Measurements from ENCODE around the gene KRTAP1-3. TPM values are rescaled to one million over a fixed set of nuclear protein-coding genes. Genes with fewer than 3 reads are reported as not detected.

Gene KRTAP1-3
- polyA plus RNA-seq, 1 donor (not counting 4 experiments of a cell fraction or from before 2014, with no cell fraction given): not detected

DNA sequence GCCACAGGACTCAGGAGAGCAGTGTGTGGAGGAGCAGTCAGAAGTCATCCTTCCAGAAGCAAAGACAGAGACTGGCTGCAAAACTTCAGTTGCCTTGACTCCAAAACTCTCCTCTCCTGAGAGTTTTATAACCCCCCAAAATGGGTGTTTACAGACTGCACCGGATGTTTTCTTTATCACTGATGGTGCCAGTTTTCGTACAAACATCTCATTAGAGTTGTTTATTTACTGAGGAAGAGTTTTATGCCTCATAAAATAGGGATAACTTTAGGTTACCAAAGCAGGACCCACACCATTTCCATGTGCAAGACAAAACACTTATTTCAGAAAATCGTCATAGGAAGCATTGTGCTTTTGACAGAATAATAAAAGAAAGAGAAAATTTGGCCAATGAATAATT is 50.4 kb downstream of the KRTAP1-3 start, which contains the start of gene KRT40:
KRT40 (minus strand) TSS at position 101 of the 400 bp plus-strand sequence; CDS start at position 48, 53 bp downstream.
- dilution Hi-C loops (cut with MboI; ENCODE audit: extremely low pct_ligation_motif_present, low sequenced_read_pairs): no loop called here
- no peak for FAIRE-seq
- H2AFZ ChIP-seq (ENCODE audit: control insufficient read depth, low read length): no peak within 1 kb of the TSS

More for the DNA sequence above, 50.4 kb downstream of the KRTAP1-3 start, which contains the start of gene KRT40:
- H3K9me1 ChIP-seq (ENCODE audit: control insufficient read depth, extremely low read depth, insufficient read depth, low read length): no peaks in the 10 kb centered on the region
- H3K27me3 ChIP-seq (ENCODE audit: control insufficient read depth, extremely low read depth, insufficient read depth, low read length): no peaks in the 10 kb centered on the region
- no peaks in the 10 kb centered on the region for H4K20me1 ChIP-seq (ENCODE audit: control insufficient read depth, extremely low read depth, insufficient read depth, low read length)
- peaks cover 3% of the 10 kb centered on the region for H3K4me1 ChIP-seq (ENCODE audit: control insufficient read depth, extremely low read depth, insufficient read depth, low read length)
- H3K27ac ChIP-seq (ENCODE audit: control insufficient read depth, insufficient read depth, low read length): no peak within 1 kb of the TSS
- no peak within 1 kb of the TSS for H3K9ac ChIP-seq (ENCODE audit: control insufficient read depth, extremely low read depth, insufficient read depth, low read length)
- no peak for DNase-seq (ENCODE audit: low read depth, low spot score)
- no peak for TF ChIP-seq EZH2 (IDR thresholded peaks at IDR 0.05; ENCODE audit: low read length)
- TF ChIP-seq, protein P1, sequence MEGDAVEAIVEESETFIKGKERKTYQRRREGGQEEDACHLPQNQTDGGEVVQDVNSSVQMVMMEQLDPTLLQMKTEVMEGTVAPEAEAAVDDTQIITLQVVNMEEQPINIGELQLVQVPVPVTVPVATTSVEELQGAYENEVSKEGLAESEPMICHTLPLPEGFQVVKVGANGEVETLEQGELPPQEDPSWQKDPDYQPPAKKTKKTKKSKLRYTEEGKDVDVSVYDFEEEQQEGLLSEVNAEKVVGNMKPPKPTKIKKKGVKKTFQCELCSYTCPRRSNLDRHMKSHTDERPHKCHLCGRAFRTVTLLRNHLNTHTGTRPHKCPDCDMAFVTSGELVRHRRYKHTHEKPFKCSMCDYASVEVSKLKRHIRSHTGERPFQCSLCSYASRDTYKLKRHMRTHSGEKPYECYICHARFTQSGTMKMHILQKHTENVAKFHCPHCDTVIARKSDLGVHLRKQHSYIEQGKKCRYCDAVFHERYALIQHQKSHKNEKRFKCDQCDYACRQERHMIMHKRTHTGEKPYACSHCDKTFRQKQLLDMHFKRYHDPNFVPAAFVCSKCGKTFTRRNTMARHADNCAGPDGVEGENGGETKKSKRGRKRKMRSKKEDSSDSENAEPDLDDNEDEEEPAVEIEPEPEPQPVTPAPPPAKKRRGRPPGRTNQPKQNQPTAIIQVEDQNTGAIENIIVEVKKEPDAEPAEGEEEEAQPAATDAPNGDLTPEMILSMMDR (optimal IDR thresholded peaks at IDR 0.05 in 1 of 3, IDR thresholded peaks at IDR 0.05 in 1 of 3, conservative IDR thresholded peaks at IDR 0.05 in 1 of 3; ENCODE audit: extremely low read depth in 1 of 3, insufficient read depth in 2 of 3, low read length in 3 of 3): no peak
- no peak within 1 kb of the TSS for H3K4me2 ChIP-seq (ENCODE audit: control insufficient read depth, extremely low read depth, insufficient read depth, low read depth, low read length)
- H3K9me3 ChIP-seq (ENCODE audit: control insufficient read depth, low read depth, low read length): no peaks in the 10 kb centered on the region
- H3K36me3 ChIP-seq (ENCODE audit: control insufficient read depth in 2 of 2, extremely low read depth in 1 of 2, insufficient read depth in 2 of 2, low read length in 2 of 2): no peaks in the 10 kb centered on the region
- H3K79me2 ChIP-seq (ENCODE audit: control insufficient read depth, insufficient read depth, low read length): no peaks in the 10 kb centered on the region
- H3K4me3 ChIP-seq (ENCODE audit: control insufficient read depth in 2 of 3, extremely low read depth in 1 of 3, insufficient read depth in 2 of 3, low read depth in 1 of 3, low read length in 3 of 3): no peak within 1 kb of the TSS

Small RNA genes lying within 50 kb of the gene (small RNA-seq; reads per million reads assigned to genes)
- 0 to 0.07 (median 0) reads per million in 3 experiments for gene KRTAP3-4P (ENCODE audit: insufficient read length in 3 of 3, low read depth in 3 of 3, low replicate concordance in 1 of 3)

Other genes with a start within 250 kb of the KRTAP1-3 start
- gene KRT28, start 234.9 kb downstream of the KRTAP1-3 start, polyA plus RNA-seq: not detected in 3 replicates
- 27.2 to 67.9 TPM (median 66.2 TPM) in 3 replicates for gene KRT10, start 212.3 kb downstream of the KRTAP1-3 start, polyA plus RNA-seq
- not detected in 3 replicates for gene KRT12, start 167.7 kb downstream of the KRTAP1-3 start, polyA plus RNA-seq
- not detected in 3 replicates for gene KRT20, start 149.6 kb downstream of the KRTAP1-3 start, polyA plus RNA-seq
- gene KRT23, start 97.2 kb downstream of the KRTAP1-3 start, polyA plus RNA-seq: 8.2 to 14.4 TPM (median 9.3 TPM) in 3 replicates
- 0.05 TPM in 1 of 3 replicates, not detected in the others for gene KRT39, start 67.9 kb downstream of the KRTAP1-3 start, polyA plus RNA-seq
- gene KRT40, start 50.5 kb downstream of the KRTAP1-3 start, polyA plus RNA-seq: 0.03 TPM in 2 of 3 replicates, not detected in the other
- gene KRTAP3-3, start 40.7 kb downstream of the KRTAP1-3 start, polyA plus RNA-seq: not detected in 3 replicates
- not detected in 3 replicates for gene KRTAP3-2, start 35.0 kb downstream of the KRTAP1-3 start, polyA plus RNA-seq
- not detected in 3 replicates for gene KRTAP3-1, start 25.7 kb downstream of the KRTAP1-3 start, polyA plus RNA-seq
- gene KRTAP1-5, start 7.7 kb downstream of the KRTAP1-3 start, polyA plus RNA-seq: 0.05 to 0.23 TPM (median 0.08 TPM) in 3 replicates
- not detected in 3 replicates for gene KRTAP1-4, start 4.7 kb downstream of the KRTAP1-3 start, polyA plus RNA-seq
- gene KRTAP1-1, start 6.6 kb upstream of the KRTAP1-3 start, polyA plus RNA-seq: 0.07 to 0.13 TPM in 2 of 3 replicates, not detected in the other
- gene KRTAP2-1, start 12.4 kb upstream of the KRTAP1-3 start, polyA plus RNA-seq: not detected in 3 replicates
- not detected in 3 replicates for gene KRTAP2-2, start 20.4 kb upstream of the KRTAP1-3 start, polyA plus RNA-seq
- 8.4 to 21.3 TPM (median 9.0 TPM) in 3 replicates for gene KRTAP2-3, start 25.2 kb upstream of the KRTAP1-3 start, polyA plus RNA-seq
- gene KRTAP2-4, start 31.0 kb upstream of the KRTAP1-3 start, polyA plus RNA-seq: 0.12 TPM in 1 of 3 replicates, not detected in the others
- gene KRTAP4-7, start 49.3 kb upstream of the KRTAP1-3 start, polyA plus RNA-seq: not detected in 3 replicates
- not detected in 3 replicates for gene KRTAP4-8, start 63.3 kb upstream of the KRTAP1-3 start, polyA plus RNA-seq
- not detected in 3 replicates for gene KRTAP4-16, start 67.3 kb upstream of the KRTAP1-3 start, polyA plus RNA-seq
- not detected in 3 replicates for gene KRTAP4-9, start 70.5 kb upstream of the KRTAP1-3 start, polyA plus RNA-seq
- not detected in 3 replicates for gene KRTAP4-11, start 83.5 kb upstream of the KRTAP1-3 start, polyA plus RNA-seq
- gene KRTAP4-12, start 89.3 kb upstream of the KRTAP1-3 start, polyA plus RNA-seq: not detected in 3 replicates
- not detected in 3 replicates for gene KRTAP4-6, start 105.7 kb upstream of the KRTAP1-3 start, polyA plus RNA-seq
- gene KRTAP4-5, start 115.0 kb upstream of the KRTAP1-3 start, polyA plus RNA-seq: not detected in 3 replicates
- gene KRTAP4-4, start 125.9 kb upstream of the KRTAP1-3 start, polyA plus RNA-seq: not detected in 3 replicates
- not detected in 3 replicates for gene KRTAP4-3, start 133.3 kb upstream of the KRTAP1-3 start, polyA plus RNA-seq
- gene KRTAP4-2, start 143.3 kb upstream of the KRTAP1-3 start, polyA plus RNA-seq: not detected in 3 replicates
- gene KRTAP4-1, start 150.0 kb upstream of the KRTAP1-3 start, polyA plus RNA-seq: not detected in 3 replicates
- gene KRTAP9-1, start 155.0 kb upstream of the KRTAP1-3 start, polyA plus RNA-seq: not detected in 3 replicates
- not detected in 3 replicates for gene KRTAP9-2, start 191.8 kb upstream of the KRTAP1-3 start, polyA plus RNA-seq
- gene KRTAP9-3, start 197.6 kb upstream of the KRTAP1-3 start, polyA plus RNA-seq: not detected in 3 replicates
- not detected in 3 replicates for gene KRTAP9-8, start 203.1 kb upstream of the KRTAP1-3 start, polyA plus RNA-seq
- not detected in 3 replicates for gene KRTAP9-4, start 214.8 kb upstream of the KRTAP1-3 start, polyA plus RNA-seq
- gene KRTAP9-9, start 220.5 kb upstream of the KRTAP1-3 start, polyA plus RNA-seq: not detected in 3 replicates
- not detected in 3 replicates for gene KRTAP9-6, start 230.5 kb upstream of the KRTAP1-3 start, polyA plus RNA-seq
- gene KRTAP9-7, start 240.8 kb upstream of the KRTAP1-3 start, polyA plus RNA-seq: not detected in 3 replicates

Data from keratinocyte (primary cell).